NCI-H1694 (cell line): ENCODE data around the gene VILL.
A peak's percentile ranks its signal among the peaks of the same experiment; 100 is the strongest.
"Not testable (repeated sequence)": the region's sequence is repeated elsewhere in the genome, so short reads cannot be mapped to it uniquely, and the experiment has no call there.

Experiments
- DNase-seq: peaks from one replicate; lab custom pipeline; 2025; lab: John Stamatoyannopoulos, UW

Gene VILL

GRCh38 chr3:37986479-37987314 is 3.9 kb upstream of the VILL start:
- no peak for DNase-seq

GRCh38 chr3:37987315-37987697 is 3.3 kb upstream of the VILL start:
- no peak for DNase-seq

GRCh38 chr3:37987751-37988179 is 2.8 kb upstream of the VILL start:
- no peak for DNase-seq

GRCh38 chr3:37988376-37988775 is 2.2 kb upstream of the VILL start:
- DNase-seq = not testable (repeated sequence)

GRCh38 chr3:37988931-37989525 is 1.6 kb upstream of the VILL start:
- DNase-seq = no peak

GRCh38 chr3:37989821-37990480 is 635 bp upstream of the VILL start:
- no peak for DNase-seq

- DNase-seq = no peak
Observed at GRCh38 chr3:37991109-37991508, 523 bp downstream of the VILL start.

- DNase-seq = no peak
Observed at GRCh38 chr3:37991823-37992222, 1.2 kb downstream of the VILL start.

- no peak for DNase-seq
Observed at GRCh38 chr3:37992271-37993066, 1.9 kb downstream of the VILL start.

- no peak for DNase-seq
Observed at GRCh38 chr3:37993067-37993455, 2.5 kb downstream of the VILL start.

GRCh38 chr3:37993460-37993819 is 2.9 kb downstream of the VILL start:
- DNase-seq = no peak

GRCh38 chr3:37993820-37994638 is 3.4 kb downstream of the VILL start:
- no peak for DNase-seq

- no peak for DNase-seq
Observed at GRCh38 chr3:37994639-37994972, 4.0 kb downstream of the VILL start.

GRCh38 chr3:37995652-37996641 is 5.4 kb downstream of the VILL start:
- no peak for DNase-seq

GRCh38 chr3:37996785-37997301 is 6.3 kb downstream of the VILL start:
- DNase-seq = peak; percentile 41

GRCh38 chr3:37997342-37997741 is 6.8 kb downstream of the VILL start:
- DNase-seq = no peak

GRCh38 chr3:37997791-37998370 is 7.3 kb downstream of the VILL start:
- no peak for DNase-seq

- DNase-seq = no peak
Observed at GRCh38 chr3:37999836-38000235, 9.2 kb downstream of the VILL start.

- no peak for DNase-seq
Observed at GRCh38 chr3:38000242-38000916, 9.8 kb downstream of the VILL start.
